ENCODE results near the gene METTL6. TPM values are rescaled to one million over a fixed set of nuclear protein-coding genes. Genes with fewer than 3 reads are reported as not detected.

Gene METTL6
- total and polyA plus RNA-seq, 3 experiments from 2014 or later = 15.4 to 24.4 (median 23.2) TPM

Other genes with a start within 250 kb of the METTL6 start
- 10 to 100 TPM; 33.1 to 36.1 TPM for gene CAPN7, start 221.3 kb downstream of the METTL6 start, total RNA-seq
- gene CAPN7, start 221.3 kb downstream of the METTL6 start, polyA plus RNA-seq = 32.4 TPM
- 10 to 100 TPM; 14.2 to 15.5 TPM for gene SH3BP5, start 95.0 kb downstream of the METTL6 start, total RNA-seq
- 84.3 TPM for gene SH3BP5, start 95.0 kb downstream of the METTL6 start, polyA plus RNA-seq
- 10 to 100 TPM; 25.8 to 26.8 TPM for gene EAF1, start 54 bp upstream of the METTL6 start, total RNA-seq
- gene EAF1, start 54 bp upstream of the METTL6 start, polyA plus RNA-seq = 21.2 TPM
- gene COLQ, start 94.2 kb upstream of the METTL6 start, total RNA-seq = 1 to 10 TPM; 1.1 to 1.6 TPM
- gene COLQ, start 94.2 kb upstream of the METTL6 start, polyA plus RNA-seq = 17.3 TPM
- gene HACL1, start 174.0 kb upstream of the METTL6 start, total RNA-seq = 10 to 100 TPM; 34.6 to 37.7 TPM
- gene HACL1, start 174.0 kb upstream of the METTL6 start, polyA plus RNA-seq = 35.0 TPM
- gene BTD, start 174.2 kb upstream of the METTL6 start, total RNA-seq = 1 to 10 TPM; 5.5 to 6.0 TPM
- 20.7 TPM for gene BTD, start 174.2 kb upstream of the METTL6 start, polyA plus RNA-seq

All from CD8-positive, alpha-beta memory T cell (primary cell).